SU-DHL-6 (cell line): Measurements from ENCODE around the gene ELP6.

Source experiments
- H2AFZ ChIP-seq: fragments of 200-600 bp; sonication (generic); 2 replicates; pipeline ENCODE4 v1.6.1; 2014; ENCODE audit warnings: low read depth, mild to moderate bottlenecking, moderate library complexity, mixed read lengths, antibody characterized with exemption, low read length; ENCODE audit not compliant: severe bottlenecking
- H3F3A ChIP-seq: fragments of 200-600 bp; shearing (Covaris generic); 2 replicates; pipeline ENCODE4 v1.6.0; 2016; ENCODE audit warnings: antibody characterized with exemption, mild to moderate bottlenecking; ENCODE audit not compliant: insufficient read depth
- H3K27ac ChIP-seq: fragments of 200-600 bp; sonication (generic); 2 replicates; pipeline ENCODE4 v1.5.1; 2016; ENCODE audit warnings: low read depth, mild to moderate bottlenecking, low read length, moderate library complexity, mixed read lengths
- H3K27me3 ChIP-seq: fragments of 200-600 bp; sonication (generic), shearing (Covaris generic); 2 replicates; pipeline ENCODE4 v1.6.0; 2014; ENCODE audit warnings: mild to moderate bottlenecking, low read length
- H3K36me3 ChIP-seq: fragments of 200-600 bp; sonication (generic); 2 replicates; pipeline ENCODE4 v1.6.1; 2014; ENCODE audit warnings: mild to moderate bottlenecking, low read length, mixed read lengths
- H3K4me2 ChIP-seq: fragments of 300-600, 200-600 bp; shearing (Covaris generic), sonication (generic); 2 replicates; pipeline ENCODE4 v1.6.0; 2014; ENCODE audit warnings: low read length, low read depth, mild to moderate bottlenecking; ENCODE audit not compliant: poor library complexity, severe bottlenecking
- H3K4me3 ChIP-seq: fragments of 200-600 bp; sonication (generic); 2 replicates; pipeline ENCODE4 v1.5.1; 2014; ENCODE audit warnings: antibody characterized with exemption, low read length, mild to moderate bottlenecking, mixed read lengths; ENCODE audit not compliant: insufficient read depth, poor library complexity, severe bottlenecking
- H3K79me2 ChIP-seq: fragments of 200-600 bp; sonication (generic); 2 replicates; pipeline ENCODE4 v1.6.1; 2014; ENCODE audit warnings: mild to moderate bottlenecking, low read length, moderate library complexity; ENCODE audit not compliant: insufficient read depth
- H3K9ac ChIP-seq: fragments of 200-600 bp; sonication (generic); 2 replicates; pipeline ENCODE4 v1.7.0; 2014; ENCODE audit warnings: mild to moderate bottlenecking, low read length
- H3K9me2 ChIP-seq: fragments of 200-600 bp; sonication (generic); replicated peaks from 2 replicates; pipeline ENCODE4 v1.6.1; 2014; ENCODE audit warnings: low read length; ENCODE audit not compliant: insufficient read depth
- H3K9me3 ChIP-seq: fragments of 200-600 bp; sonication (generic); 2 replicates; pipeline ENCODE4 v1.6.1; 2014; ENCODE audit warnings: low read length, mixed read lengths; ENCODE audit not compliant: insufficient read depth
- H4K20me1 ChIP-seq: fragments of 200-600 bp; sonication (generic); 2 replicates; pipeline ENCODE4 v1.6.1; 2014; ENCODE audit warnings: low read depth, mild to moderate bottlenecking, antibody characterized with exemption, low read length, moderate library complexity, mixed read lengths
- CTCF ChIP-seq: fragments of 200-600 bp; sonication (generic); IDR thresholded peaks from one replicate; pipeline ENCODE4 v1.5.1; 2017; ENCODE audit warnings: antibody characterized with exemption, mild to moderate bottlenecking, low read length, moderate library complexity; ENCODE audit not compliant: insufficient read depth, poor library complexity, severe bottlenecking
- EZH2phosphoT487 ChIP-seq: fragments of 200-600 bp; sonication (generic), shearing (Covaris generic); conservative IDR thresholded peaks from 2 replicates; pipeline ENCODE4 v1.6.1; 2018; ENCODE audit warnings: mild to moderate bottlenecking, antibody characterized with exemption, low read length, moderate library complexity, mixed read lengths

The ELP6 gene

GRCh38 chr3:47540281-47540680 is 26.8 kb upstream of the ELP6 start:
- H2AFZ ChIP-seq: no peak overlapping the region
- H3K4me2 ChIP-seq: no peak overlapping the region
- no peaks in the 10 kb centered on the region for H4K20me1 ChIP-seq
- no peak for TF ChIP-seq EZH2phosphoT487
- TF ChIP-seq CTCF: no peak
- H3K9ac ChIP-seq: no peak overlapping the region
- no peaks in the 10 kb centered on the region for H3K27me3 ChIP-seq
- H3K9me2 ChIP-seq: no peaks in the 10 kb centered on the region
- H3F3A ChIP-seq: no peaks in the 10 kb centered on the region
- no peaks in the 10 kb centered on the region for H3K36me3 ChIP-seq
- H3K27ac ChIP-seq: no peak overlapping the region
- H3K4me3 ChIP-seq: no peak overlapping the region
- H3K79me2 ChIP-seq: no peaks in the 10 kb centered on the region
- no peaks in the 10 kb centered on the region for H3K9me3 ChIP-seq

GRCh38 chr3:47536967-47537366 is 23.5 kb upstream of the ELP6 start:
- H4K20me1 ChIP-seq: no peaks in the 10 kb centered on the region
- H3K27me3 ChIP-seq: no peaks in the 10 kb centered on the region
- H2AFZ ChIP-seq: no peak overlapping the region
- no peaks in the 10 kb centered on the region for H3K9me2 ChIP-seq
- no peak overlapping the region for H3K27ac ChIP-seq
- H3K79me2 ChIP-seq: no peaks in the 10 kb centered on the region
- H3K4me3 ChIP-seq: no peak overlapping the region
- no peaks in the 10 kb centered on the region for H3K9me3 ChIP-seq
- no peak overlapping the region for H3K9ac ChIP-seq
- no peaks in the 10 kb centered on the region for H3K36me3 ChIP-seq
- TF ChIP-seq CTCF: no peak
- no peak for TF ChIP-seq EZH2phosphoT487
- H3K4me2 ChIP-seq: no peak overlapping the region
- H3F3A ChIP-seq: no peaks in the 10 kb centered on the region

- Histone ChIP-seq H3K9me2 (no peaks in the 10 kb centered on the region), H3K27me3 (no peaks in the 10 kb centered on the region), H3K4me2 (no peak overlapping the region), H3F3A (no peaks in the 10 kb centered on the region), H3K9me3 (no peaks in the 10 kb centered on the region), H3K79me2 (no peaks in the 10 kb centered on the region), H4K20me1 (no peaks in the 10 kb centered on the region), H2AFZ (no peak overlapping the region), H3K27ac (no peak overlapping the region), H3K9ac (no peak overlapping the region), H3K36me3 (no peaks in the 10 kb centered on the region), H3K4me3 (no peak overlapping the region)
- TF ChIP-seq CTCF: no peak
- no peak for TF ChIP-seq EZH2phosphoT487
These were observed 22.8 kb upstream of the ELP6 start for GRCh38 chr3:47536221-47536891.
